AG09319 (cell line): ENCODE measurements around the gene HYAL1.

ENCODE experiments used
- DNase-seq: peaks from one replicate; pipeline ENCODE4 v3.0.0-alpha.2; 2010; ENCODE audit warnings: low read depth; ENCODE audit errors: extremely low read depth
- CTCF ChIP-seq: IDR thresholded peaks from 2 replicates; pipeline ENCODE4 v1.5.1; 2011; ENCODE audit warnings: low read depth, mild to moderate bottlenecking, inconsistent platforms, low read length, moderate library complexity

The HYAL1 gene

GRCh38 chr3:50251220-50251619, 52.2 kb downstream of the HYAL1 start:
- no peak for DNase-seq

GRCh38 chr3:50250514-50250913, 52.9 kb downstream of the HYAL1 start:
- DNase-seq = no peak
- no peak for TF ChIP-seq CTCF

More at GRCh38 chr3:50251220-50251619, 52.2 kb downstream of the HYAL1 start:
- TF ChIP-seq CTCF = no peak
